Stimulated activated CD4-positive, alpha-beta T cell treated with anti-CD3 and anti-CD28 coated beads, Interleukin-12 subunit alpha, Interleukin-12 subunit beta, amount 100 ng/mL, for 4 hours (primary cell): ENCODE data around the gene CLEC18A.
"Not testable (repeated sequence)": the region's sequence is repeated elsewhere in the genome, so short reads cannot be mapped to it uniquely, and the experiment has no call there.

Experiments
- DNase-seq: peaks from one replicate; pipeline ENCODE4 v3.0.0-alpha.2; 2020

The CLEC18A gene

DNA sequence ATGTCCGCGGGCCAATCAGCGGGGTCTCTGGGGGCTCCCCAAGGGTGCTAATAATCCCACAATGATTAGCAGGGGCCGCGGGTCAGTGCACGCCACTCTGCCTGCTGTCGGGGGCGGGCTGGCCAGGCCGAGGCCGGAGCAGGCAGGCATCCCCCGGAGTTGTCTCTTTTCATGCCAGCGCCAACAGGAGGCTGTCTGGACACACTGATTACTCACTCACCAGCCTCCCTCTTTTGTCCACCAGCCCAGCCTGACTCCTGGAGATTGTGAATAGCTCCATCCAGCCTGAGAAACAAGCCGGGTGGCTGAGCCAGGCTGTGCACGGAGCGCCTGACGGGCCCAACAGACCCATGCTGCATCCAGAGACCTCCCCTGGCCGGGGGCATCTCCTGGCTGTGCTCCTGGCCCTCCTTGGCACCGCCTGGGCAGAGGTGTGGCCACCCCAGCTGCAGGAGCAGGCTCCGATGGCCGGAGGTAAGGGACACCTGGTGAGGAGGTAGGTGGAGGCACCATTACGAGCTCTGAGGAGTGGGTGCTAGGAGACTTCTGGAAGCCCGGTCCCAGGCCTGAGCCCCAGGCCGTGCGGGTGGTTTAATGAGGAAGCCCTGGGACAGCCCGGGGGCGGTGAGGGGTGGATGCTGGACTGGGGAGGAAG, at the start of gene CLEC18A:
TSS of gene CLEC18A (plus strand) at position 318 of the 655 bp plus-strand sequence. CDS start at position 351, 33 bp downstream.
- DNase-seq: not testable (repeated sequence)

DNA sequence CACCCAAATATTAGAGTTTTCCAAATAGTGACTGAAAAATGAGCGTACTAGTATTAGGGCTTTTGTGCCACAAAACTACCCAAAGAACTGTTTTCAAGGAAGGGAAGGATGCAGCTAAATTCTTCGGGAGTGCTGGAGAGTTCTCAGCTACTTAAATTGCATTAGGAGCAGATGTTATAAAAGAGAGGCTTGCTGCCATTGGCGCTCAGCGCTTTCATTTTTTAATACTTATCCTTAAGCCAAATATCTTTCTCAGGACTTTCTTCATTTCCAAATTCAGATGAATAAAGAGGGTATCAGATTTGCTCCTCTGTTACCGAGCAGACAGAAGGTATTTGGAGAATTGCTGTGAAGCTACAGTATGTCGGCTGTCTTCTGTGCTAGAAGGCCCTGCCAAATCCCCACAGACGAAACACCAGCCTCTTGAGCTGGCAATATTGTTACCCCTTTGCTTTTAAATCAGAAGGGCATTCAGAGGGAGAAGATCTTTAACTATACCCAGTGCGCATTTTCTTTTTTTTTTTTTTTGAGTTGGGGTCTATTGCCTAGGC, 47.2 kb upstream of the CLEC18A start:
- no peak for DNase-seq

DNA sequence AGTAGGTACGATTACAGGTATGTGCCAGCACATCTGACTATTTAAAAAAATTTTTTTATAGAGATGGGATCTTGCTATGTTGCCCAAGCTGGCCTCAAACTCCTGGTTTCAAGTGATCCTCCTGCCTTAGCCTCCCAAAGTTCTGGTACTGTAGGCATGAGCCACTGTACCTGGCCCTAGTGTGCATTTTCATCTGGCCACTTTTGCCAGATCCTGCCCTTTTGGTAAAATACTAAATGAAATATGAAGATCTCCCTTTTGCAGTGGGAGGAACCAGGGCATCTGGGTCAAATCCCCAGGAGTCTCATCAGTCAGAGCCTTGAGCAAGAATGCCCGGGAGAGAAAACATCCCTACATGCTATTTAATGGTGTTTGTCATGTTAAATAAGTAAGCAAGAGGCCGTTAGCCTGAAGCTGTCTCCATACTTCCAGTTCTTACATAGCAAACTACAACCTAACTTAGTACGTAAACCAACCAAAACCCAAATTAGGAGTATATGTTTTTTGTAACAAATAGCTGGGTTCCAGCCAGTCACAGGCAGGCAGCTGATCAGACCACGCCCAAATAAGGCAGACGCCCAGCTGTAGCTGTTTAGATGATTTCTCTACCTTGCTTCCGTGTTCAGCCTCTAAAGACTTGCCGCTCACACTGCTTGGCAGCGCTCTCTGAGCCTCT, 46.5 kb upstream of the CLEC18A start:
- DNase-seq: no peak

DNA sequence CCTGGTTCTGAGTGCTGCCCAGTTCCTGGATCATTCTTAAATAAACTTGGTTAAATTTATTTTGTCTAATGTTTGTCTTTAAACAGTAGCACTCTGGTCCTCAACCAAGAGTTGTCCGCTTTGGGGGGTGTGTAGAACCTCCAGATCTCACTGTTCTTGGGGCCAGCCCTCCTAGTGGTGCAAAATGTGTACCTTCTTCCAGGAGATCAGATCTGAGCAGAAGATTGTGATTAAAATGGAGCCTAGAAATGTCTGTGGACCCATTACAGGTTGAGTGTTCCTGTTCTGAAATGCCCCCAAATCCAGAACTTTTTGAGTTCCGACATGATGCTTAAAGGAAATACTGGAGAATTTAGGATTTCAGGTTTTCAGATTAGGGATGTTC, 46.0 kb upstream of the CLEC18A start:
- DNase-seq: no peak

DNA sequence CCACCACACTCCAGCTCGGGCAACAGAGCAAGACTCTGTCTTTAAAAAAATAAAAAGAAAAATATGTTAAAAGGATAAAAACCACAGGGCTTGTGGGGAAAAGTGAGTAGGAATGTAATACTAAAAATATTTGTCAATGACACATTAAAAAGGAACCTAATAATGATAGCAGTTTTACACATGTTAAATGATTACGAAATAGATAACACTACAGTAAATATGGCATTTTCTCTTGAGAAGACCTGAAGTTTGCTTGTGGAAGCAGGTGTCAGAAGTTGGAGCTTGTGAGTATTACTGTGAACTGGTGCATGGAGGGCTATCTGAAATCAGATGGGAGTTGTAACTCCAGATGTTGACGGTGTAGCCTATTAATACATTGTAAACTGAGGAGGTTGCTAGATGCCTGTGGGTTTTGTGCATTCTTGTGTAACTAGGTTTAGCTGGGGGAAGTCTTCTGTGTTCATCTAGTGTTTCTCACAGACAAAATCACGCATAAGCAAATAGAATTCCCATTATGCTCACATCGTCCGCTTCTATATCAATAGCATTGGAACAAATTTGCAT, 44.2 kb upstream of the CLEC18A start:
- DNase-seq: no peak

DNA sequence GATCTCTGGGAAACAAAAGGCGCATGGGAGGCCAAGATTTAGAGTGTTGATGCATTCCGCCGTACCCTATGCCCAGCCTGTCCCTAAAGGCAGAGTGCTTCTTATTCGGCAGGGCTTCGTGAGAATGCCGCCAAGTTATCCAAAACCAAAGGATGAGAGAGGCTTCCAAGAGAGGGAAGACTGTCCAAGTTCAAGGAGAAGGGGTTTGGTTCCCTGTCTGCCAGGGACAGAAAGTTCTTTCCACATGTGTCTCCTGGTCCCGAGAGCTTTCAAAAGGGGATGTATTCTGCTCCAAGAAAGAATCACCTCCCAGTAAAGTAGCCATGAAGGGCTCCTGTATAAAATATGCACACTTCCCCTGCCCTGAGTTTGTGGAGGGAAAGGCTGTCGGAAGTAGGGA, 42.1 kb upstream of the CLEC18A start:
- DNase-seq: no peak

GRCh38 chr16:69909760-69910159, 41.4 kb upstream of the CLEC18A start:
- DNase-seq: no peak

DNA sequence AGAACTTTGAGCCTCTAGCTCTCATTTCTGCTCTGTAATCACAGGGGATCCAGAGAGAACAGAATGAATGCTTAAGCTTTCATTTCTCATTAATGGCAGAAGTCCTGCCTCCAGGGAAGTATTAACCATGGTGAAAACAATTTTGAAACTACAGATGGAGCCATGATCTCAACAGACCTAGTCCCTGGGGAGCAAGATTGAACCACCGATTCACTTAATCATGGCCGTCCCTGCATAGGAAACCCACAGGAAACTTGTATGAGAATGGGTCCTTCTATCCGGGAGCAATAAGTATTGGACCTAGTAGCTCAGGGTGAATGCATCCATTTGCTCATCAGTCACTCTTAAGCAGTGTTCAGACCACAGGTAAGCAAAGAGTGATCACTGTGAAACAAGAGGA, 40.2 kb upstream of the CLEC18A start:
- DNase-seq: no peak

DNA sequence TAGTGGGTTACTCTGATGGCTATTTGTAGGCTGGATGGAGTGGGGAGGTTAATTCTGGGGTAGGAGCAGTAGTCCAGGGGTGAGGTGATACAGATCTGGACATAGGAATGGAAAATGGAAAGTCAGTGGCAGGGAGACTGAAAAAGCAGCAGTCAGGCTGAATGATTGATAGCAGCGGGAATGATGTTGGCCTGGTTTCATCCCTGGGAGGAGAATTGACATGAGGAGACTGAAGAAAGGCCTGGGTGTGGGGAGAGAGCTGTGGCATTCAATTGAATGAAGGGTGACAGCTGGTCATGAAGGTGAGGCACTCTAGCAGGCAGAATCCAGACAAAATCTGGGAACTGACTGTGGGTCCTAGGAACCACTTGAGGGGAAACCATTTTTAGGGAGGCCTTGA, 34.7 kb upstream of the CLEC18A start:
- DNase-seq: no peak

- DNase-seq: no peak
Observed at GRCh38 chr16:69917311-69917710, 33.8 kb upstream of the CLEC18A start.

DNA sequence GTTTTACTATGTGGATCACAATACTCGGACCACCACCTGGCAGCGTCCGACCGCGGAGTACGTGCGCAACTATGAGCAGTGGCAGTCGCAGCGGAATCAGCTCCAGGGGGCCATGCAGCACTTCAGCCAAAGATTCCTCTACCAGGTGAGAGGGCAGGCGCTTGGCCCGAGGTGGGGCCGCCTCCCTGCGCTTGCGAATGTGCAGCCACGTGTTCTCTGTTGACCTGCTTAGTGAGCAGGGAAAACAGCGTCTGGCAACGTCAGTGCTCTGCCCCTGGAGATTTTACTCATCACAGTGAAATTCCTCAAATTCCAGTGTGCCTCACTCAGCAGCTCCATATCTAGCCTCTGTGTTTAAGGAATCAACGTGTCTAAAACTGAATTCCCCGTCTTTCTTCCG, 33.4 kb upstream of the CLEC18A start:
- DNase-seq: no peak

GRCh38 chr16:69918241-69918640, 32.9 kb upstream of the CLEC18A start:
- no peak for DNase-seq

DNA sequence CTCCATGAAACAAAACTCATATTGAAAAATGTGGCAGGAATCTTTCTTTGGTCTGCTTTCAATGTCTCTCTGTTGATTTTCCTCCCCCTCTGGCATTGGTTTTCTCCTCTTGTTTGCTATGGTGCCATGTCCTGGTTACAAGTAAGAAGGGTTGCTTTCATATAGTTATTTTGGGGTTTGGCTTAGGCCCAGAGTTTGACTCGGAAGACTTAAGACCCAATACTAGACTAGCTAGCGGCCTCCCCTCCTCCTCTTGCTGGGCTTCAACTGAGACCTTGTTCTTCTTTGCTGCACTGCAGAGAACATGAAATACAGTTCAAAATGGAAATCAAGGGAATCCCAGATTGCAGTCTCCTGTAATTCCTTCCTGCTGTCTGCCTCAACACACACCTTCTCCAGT, 30.0 kb upstream of the CLEC18A start:
- no peak for DNase-seq

- DNase-seq: no peak
Observed at GRCh38 chr16:69922200-69922599, 28.9 kb upstream of the CLEC18A start.

- no peak for DNase-seq
Observed at GRCh38 chr16:69924041-69924775, 26.9 kb upstream of the CLEC18A start.

- DNase-seq: no peak
Observed at GRCh38 chr16:69924777-69925191, 26.4 kb upstream of the CLEC18A start.

DNA sequence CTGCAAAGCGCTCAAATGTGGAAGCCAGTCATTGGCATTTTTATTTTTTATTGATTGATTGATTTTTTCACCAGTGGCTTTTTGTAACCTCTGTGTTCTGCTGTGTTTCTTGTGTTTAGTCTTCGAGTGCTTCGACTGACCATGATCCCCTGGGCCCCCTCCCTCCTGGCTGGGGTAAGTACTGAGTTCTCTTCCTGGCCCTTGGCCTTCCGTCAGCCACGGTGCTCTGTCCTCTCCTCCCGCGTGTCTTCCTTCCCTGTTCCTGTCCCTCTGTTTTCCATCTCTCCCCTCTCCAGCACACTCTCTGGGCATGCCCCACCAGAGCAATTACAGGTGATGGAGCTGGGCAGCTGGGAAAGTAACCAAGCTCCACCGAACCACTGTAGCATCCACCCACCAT, 25.8 kb upstream of the CLEC18A start:
- no peak for DNase-seq

- DNase-seq: no peak
Observed at GRCh38 chr16:69926241-69926640, 24.9 kb upstream of the CLEC18A start.

DNA sequence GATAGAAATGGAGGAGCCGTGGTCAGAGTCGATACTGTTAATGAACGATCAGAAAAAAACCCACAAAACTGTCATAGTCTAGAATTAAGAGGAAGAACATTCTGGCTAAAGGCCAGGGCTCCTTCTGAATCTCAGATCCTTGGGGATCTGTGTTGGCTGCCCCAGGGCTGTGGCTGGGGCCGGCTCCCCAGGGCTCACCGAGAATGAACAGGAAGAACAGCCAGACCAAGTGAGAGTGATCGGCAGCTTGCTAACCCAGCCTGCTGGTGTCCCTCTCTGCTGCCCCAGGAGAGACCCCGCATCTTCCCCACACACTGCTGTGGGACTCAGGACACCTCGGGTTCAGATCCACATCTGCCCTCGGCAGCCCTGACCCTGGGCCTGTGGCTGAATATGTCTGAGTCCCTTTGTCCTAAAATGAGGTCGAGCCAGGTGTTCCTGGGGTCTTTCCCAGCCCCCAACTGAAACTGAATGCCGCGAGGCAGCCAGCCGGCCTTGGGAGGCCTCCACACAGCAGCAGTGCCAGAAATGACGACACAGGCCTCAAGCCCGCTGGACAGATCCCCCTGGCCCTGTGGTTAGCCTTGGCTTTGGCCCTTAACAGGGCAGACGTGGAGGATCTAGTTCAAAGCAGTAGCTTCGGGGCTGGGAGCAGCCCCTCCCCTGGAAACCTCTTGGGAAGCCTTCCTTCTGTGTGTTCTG, 23.9 kb upstream of the CLEC18A start:
- DNase-seq: no peak

DNA sequence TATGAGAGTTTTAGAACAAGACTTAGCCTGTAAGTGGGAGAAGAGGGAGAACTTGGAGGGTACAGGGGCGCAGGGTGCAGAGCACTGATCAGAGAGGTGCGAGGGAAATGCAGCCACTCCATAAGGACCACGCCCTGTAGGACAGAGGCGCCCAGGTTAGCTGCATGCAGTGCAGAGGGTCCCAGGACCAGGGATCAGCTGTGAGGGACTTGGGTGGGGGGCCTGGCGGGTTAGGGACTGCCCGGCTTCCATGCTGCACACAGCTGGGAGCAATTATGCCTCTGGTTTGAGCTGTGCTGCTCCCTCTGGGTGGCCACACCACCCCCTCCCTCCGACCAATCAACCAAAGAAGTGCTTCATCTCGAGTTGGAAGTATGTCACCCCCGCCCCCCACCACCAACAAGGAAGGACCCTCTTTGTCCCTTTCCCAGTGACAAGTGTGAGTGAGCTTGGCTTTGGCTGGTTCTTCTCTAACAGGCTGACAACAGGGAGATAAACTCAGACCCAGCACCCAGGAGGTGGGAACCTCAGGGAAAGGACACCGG, 22.2 kb upstream of the CLEC18A start:
- no peak for DNase-seq

DNA sequence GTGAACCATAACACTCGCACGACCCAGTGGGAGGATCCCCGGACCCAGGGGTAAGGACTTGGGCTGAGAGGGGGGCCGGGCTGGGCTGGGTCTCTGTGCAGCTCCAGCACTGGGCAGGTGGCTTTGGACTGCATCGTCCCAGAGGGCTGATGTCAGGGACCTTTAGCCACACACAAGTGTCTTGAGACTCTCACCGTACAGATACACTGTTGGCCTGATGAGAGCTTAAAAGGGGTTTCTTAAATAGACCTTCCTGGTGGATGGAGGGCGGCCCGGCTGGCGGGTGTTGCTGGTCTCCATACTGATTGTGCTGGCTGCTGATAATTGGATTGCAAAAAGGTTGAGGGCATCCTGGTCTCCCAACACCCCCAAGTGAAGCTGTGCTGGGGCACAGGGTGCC, 21.7 kb upstream of the CLEC18A start:
- DNase-seq: no peak

DNA sequence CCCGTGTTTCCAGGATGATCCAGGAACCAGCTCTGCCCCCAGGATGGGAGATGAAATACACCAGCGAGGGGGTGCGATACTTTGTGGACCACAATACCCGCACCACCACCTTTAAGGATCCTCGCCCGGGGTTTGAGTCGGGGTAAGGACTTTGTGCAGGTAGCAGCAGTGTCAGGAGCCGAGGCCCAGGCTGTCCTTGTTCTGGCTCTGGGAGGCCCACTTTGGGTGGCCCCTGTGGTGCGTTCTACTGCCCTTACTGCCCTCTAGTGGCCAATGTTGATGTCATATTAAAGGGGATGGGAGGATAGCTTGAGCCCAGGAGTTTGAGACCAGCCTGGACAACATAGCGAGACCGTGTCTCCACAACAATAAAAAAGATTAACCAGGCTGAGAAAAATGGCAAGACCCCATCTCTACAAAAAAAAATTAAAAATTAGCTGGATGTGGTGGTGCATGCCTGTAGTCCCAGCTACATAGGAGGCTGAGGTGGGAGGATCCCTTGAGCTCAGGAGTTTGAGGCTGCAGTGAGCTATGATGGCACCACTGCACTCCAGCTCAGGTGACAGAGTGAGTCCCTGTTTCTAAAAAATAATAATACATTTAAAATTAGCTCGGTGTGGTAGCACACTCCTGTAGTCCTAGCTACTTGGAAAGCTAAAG, 20.9 kb upstream of the CLEC18A start:
- DNase-seq: peak; percentile 20
